HG03571 (cell line): Measurements from ENCODE around the gene NCOA1.

ENCODE experiments used
- ATAC-seq: cut with Tn5 transposase; IDR thresholded peaks from one replicate; pipeline ENCODE4 v1.9.1; 2021; ENCODE audit not compliant: unreplicated experiment

The NCOA1 gene

GRCh38 chr2:24501813-24502212 is 10.8 kb downstream of the NCOA1 start:
- no peak for ATAC-seq

- ATAC-seq = no peak
These were observed 14.7 kb downstream of the NCOA1 start for GRCh38 chr2:24505534-24506275.

- ATAC-seq = no peak
These were observed 16.5 kb downstream of the NCOA1 start for GRCh38 chr2:24507549-24507948.

- peak; percentile 4 for ATAC-seq
These were observed 17.8 kb downstream of the NCOA1 start for GRCh38 chr2:24508878-24509277.

- peak; percentile 72 for ATAC-seq
These were observed 18.4 kb downstream of the NCOA1 start for GRCh38 chr2:24509425-24509824.

GRCh38 chr2:24509840-24510239 is 18.8 kb downstream of the NCOA1 start:
- peak; percentile 45 for ATAC-seq

- no peak for ATAC-seq
These were observed 19.7 kb downstream of the NCOA1 start for GRCh38 chr2:24510771-24511170.

GRCh38 chr2:24511198-24511597 is 20.1 kb downstream of the NCOA1 start:
- ATAC-seq = no peak

- no peak for ATAC-seq
These were observed 20.8 kb downstream of the NCOA1 start for GRCh38 chr2:24511894-24512293.

GRCh38 chr2:24512404-24512803 is 21.4 kb downstream of the NCOA1 start:
- no peak for ATAC-seq

GRCh38 chr2:24512831-24513230 is 21.8 kb downstream of the NCOA1 start:
- ATAC-seq = no peak

- no peak for ATAC-seq
These were observed 22.4 kb downstream of the NCOA1 start for GRCh38 chr2:24513281-24514071.

GRCh38 chr2:24514820-24515219 is 23.8 kb downstream of the NCOA1 start:
- ATAC-seq = no peak

GRCh38 chr2:24515335-24515734 is 24.3 kb downstream of the NCOA1 start:
- ATAC-seq = no peak

GRCh38 chr2:24515831-24516230 is 24.8 kb downstream of the NCOA1 start:
- no peak for ATAC-seq

- ATAC-seq = no peak
These were observed 26.2 kb downstream of the NCOA1 start for GRCh38 chr2:24517247-24517646.

- ATAC-seq = no peak
These were observed 29.1 kb downstream of the NCOA1 start for GRCh38 chr2:24520175-24520574.

GRCh38 chr2:24521162-24521857 is 30.3 kb downstream of the NCOA1 start:
- no peak for ATAC-seq

- no peak for ATAC-seq
These were observed 31.1 kb downstream of the NCOA1 start for GRCh38 chr2:24521975-24522639.

- no peak for ATAC-seq
These were observed 36.5 kb downstream of the NCOA1 start for GRCh38 chr2:24527536-24527935.

GRCh38 chr2:24530796-24531195 is 39.7 kb downstream of the NCOA1 start:
- ATAC-seq = no peak
